Prostate gland (tissue), 2 donors: ENCODE data around the gene MYCL. TPM values are rescaled to one million over a fixed set of nuclear protein-coding genes. Genes with fewer than 3 reads are reported as not detected.

Experiments used
- DNase-seq: peaks from one replicate; pipeline ENCODE4 v3.0.0-alpha.2; 2019; ENCODE audit warnings: low spot score
- H3K27ac ChIP-seq, 2 donors: fragments of 200-600 bp; sonication (generic); 2 replicates each; pipeline ENCODE4 v1.5.1; 2017 to 2019
- H3K27me3 ChIP-seq: fragments of 200-600 bp; sonication (generic); replicated peaks from 2 replicates; pipeline ENCODE4 v1.5.1; 2019; ENCODE audit not compliant: insufficient read depth
- H3K36me3 ChIP-seq, 2 donors: fragments of 200-600 bp; sonication (generic); 1 replicate in 1 of 2; 2 replicates in 1 of 2; pipeline versions ENCODE4 v1.5.1 to v1.8.1; 2017 to 2019
- H3K4me1 ChIP-seq: fragments of 200-600 bp; sonication (generic); replicated peaks from 2 replicates; pipeline ENCODE4 v1.5.1; 2019
- H3K4me3 ChIP-seq, 2 donors: fragments of 200-600 bp; sonication (generic); 2 replicates each; pipeline ENCODE4 v1.5.1; 2017 to 2019
- H3K9me3 ChIP-seq: fragments of 200-600 bp; sonication (generic); 2 replicates; pipeline ENCODE4 v1.5.1; 2017
- CTCF ChIP-seq, 4 experiments: fragments of 200-600 bp in 2 of 4; fragments of 450-650 bp in 2 of 4; sonication (generic) in 2 of 4; IDR thresholded peaks; 1 replicate in 3 of 4; 2 replicates in 1 of 4; pipeline ENCODE4 v1.5.1; 2016 to 2019; ENCODE audit warnings: antibody characterized with exemption in 4 of 4, mild to moderate bottlenecking in 2 of 4, moderate library complexity in 2 of 4
- POLR2A ChIP-seq: fragments of 450-650 bp; IDR thresholded peaks from one replicate; pipeline ENCODE4 v1.6.1; 2016; ENCODE audit warnings: antibody characterized with exemption, mild to moderate bottlenecking
- POLR2AphosphoS5 ChIP-seq: sonication (generic); formaldehyde crosslinking; IDR thresholded peaks from one replicate; pipeline ENCODE4 v1.6.1; 2017; ENCODE audit warnings: antibody characterized with exemption
- WGBS: methylation state at CpG from one replicate; pipeline ENCODE4 v1.1.5; 2018; 5-methylcytosine and 5-hydroxymethylcytosine counted together
- intact Hi-C: fragments of 100-400 bp; cut with DNase I; formaldehyde crosslinking; loops from one replicate; pipeline ENCODE4 v1.14.2; 2022
- total RNA-seq, 2 donors: library from RNA; depleted of rRNA; stranded (reverse); fragments of >200 nt; gene quantifications; one replicate each; pipeline ENCODE4 v1.1.0, GENCODE V29; 2016

MYCL gene
- total RNA-seq, 2 donors from 2014 or later, result 14.5 to 19.7 TPM

DNA sequence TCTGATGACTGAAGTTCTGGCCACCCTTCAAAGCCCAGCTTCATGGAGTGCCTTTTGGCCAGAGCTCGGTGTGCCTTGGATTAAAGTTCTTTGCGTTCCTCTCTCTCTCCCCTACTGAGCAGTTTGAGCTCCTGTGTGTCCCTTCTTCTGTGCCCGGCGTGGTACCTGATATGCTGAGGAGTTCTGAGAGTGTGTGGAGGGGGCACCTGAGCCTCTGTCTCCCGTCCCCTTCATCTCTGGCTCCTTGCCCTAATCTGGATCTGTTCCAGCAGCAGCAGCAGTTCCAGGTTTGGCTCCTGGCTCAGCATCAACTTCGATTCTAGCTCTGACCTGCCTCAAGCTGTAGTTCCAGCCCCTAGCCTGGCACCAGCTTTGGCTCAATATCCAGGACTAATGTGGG is 25.1 kb upstream of the MYCL start:
- Histone ChIP-seq H3K27me3 (no peaks in the 10 kb centered on the region), H3K4me3 (no peak overlapping the region), H3K9me3 (no peaks in the 10 kb centered on the region), H3K27ac (peak overlapping the region in 1 of 2 donors; percentile 63), H3K36me3 (no peaks in the 10 kb centered on the region), H3K4me1 (no peaks in the 10 kb centered on the region)
- DNase-seq, result no peak
- no peak for TF ChIP-seq CTCF (IDR thresholded peaks at IDR 0.05)
- TF ChIP-seq POLR2AphosphoS5, result no peak
- 26% methylated on average over 6 of the region's 6 CpGs for WGBS
- intact Hi-C loops, result no loop called here

- intact Hi-C loops, result no loop called here
- no peak for DNase-seq
- Histone ChIP-seq H3K27ac (peak overlapping the region in 1 of 2 donors; percentile 63), H3K4me3 (no peak overlapping the region), H3K27me3 (no peaks in the 10 kb centered on the region), H3K9me3 (no peaks in the 10 kb centered on the region), H3K4me1 (no peaks in the 10 kb centered on the region), H3K36me3 (no peaks in the 10 kb centered on the region)
- WGBS, result 53% methylated on average over 6 of the region's 6 CpGs
- TF ChIP-seq CTCF (IDR thresholded peaks at IDR 0.05), result no peak
- peak; percentile 12 for TF ChIP-seq POLR2A
Observed at GRCh38 chr1:39926343-39926793, 24.7 kb upstream of the MYCL start.

- 83% methylated on average over 2 of the region's 2 CpGs for WGBS
- peak overlapping the region in 1 of 2 donors; percentile 63 for H3K27ac ChIP-seq
- intact Hi-C loops, result no loop called here
Observed at GRCh38 chr1:39925721-39926342, 24.1 kb upstream of the MYCL start.

DNA sequence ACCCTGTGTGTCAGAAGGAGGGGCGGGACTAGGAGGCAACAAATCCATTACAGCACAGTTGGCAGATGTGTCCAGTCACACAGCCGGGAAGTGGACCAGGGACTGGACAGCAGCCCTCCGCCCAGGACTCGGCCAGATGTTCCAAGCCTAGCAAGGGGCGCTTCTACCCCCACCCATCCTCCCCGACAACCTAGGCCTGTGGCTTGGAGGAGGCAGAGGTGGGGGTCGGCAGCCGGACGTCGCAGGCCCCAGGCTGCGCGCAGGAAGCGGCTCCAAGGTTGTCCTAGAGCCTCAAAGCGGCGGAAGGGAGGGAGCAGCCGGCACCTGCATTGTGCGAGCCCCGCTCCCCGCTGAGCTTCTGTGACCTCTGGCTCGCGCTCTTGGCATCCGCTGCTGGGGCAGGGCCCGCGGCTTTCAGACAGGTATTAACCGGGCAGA is 20.6 kb upstream of the MYCL start:
- no peaks in the 10 kb centered on the region for H3K27me3 ChIP-seq
- WGBS, result 48% methylated on average over 25 of the region's 25 CpGs
- no peaks in the 10 kb centered on the region for H3K9me3 ChIP-seq
- H3K4me1 ChIP-seq, result no peaks in the 10 kb centered on the region
- TF ChIP-seq CTCF (IDR thresholded peaks at IDR 0.05) (no peak), POLR2AphosphoS5 (no peak), POLR2A (no peak)
- no peak overlapping the region for H3K27ac ChIP-seq
- H3K4me3 ChIP-seq, result no peak overlapping the region
- DNase-seq, result no peak
- intact Hi-C loops, result no loop called here
- H3K36me3 ChIP-seq, result no peaks in the 10 kb centered on the region

More at GRCh38 chr1:39925721-39926342, 24.1 kb upstream of the MYCL start:
- Histone ChIP-seq H3K36me3 (no peaks in the 10 kb centered on the region), H3K9me3 (no peaks in the 10 kb centered on the region), H3K27me3 (no peaks in the 10 kb centered on the region), H3K4me3 (no peak overlapping the region), H3K4me1 (no peaks in the 10 kb centered on the region)
- TF ChIP-seq POLR2A, result no peak
- no peak for DNase-seq

- no peaks in the 10 kb centered on the region for H3K9me3 ChIP-seq
- no peak overlapping the region for H3K4me3 ChIP-seq
- H3K4me1 ChIP-seq, result no peaks in the 10 kb centered on the region
- TF ChIP-seq POLR2A (no peak), CTCF (IDR thresholded peaks at IDR 0.05) (peak; percentile 21 to 81 (median 68)), POLR2AphosphoS5 (peak; percentile 42)
- 23% methylated on average over 3 of the region's 3 CpGs for WGBS
- DNase-seq, result peak; percentile 58
- no peak overlapping the region for H3K27ac ChIP-seq
- intact Hi-C loops, result loop anchor here (1.0 kb wide), 1 partner anchor 54 kb away; no protein-coding TSS in a partner anchor
- H3K36me3 ChIP-seq, result no peaks in the 10 kb centered on the region
- no peaks in the 10 kb centered on the region for H3K27me3 ChIP-seq
Observed at GRCh38 chr1:39919545-39919944, 17.8 kb upstream of the MYCL start.
